HG03571 (cell line): ENCODE measurements around the gene C7orf25.
"Not testable (repeated sequence)": the region's sequence is repeated elsewhere in the genome, so short reads cannot be mapped to it uniquely, and the experiment has no call there.

Experiments used
- ATAC-seq: cut with Tn5 transposase; IDR thresholded peaks from one replicate; pipeline ENCODE4 v1.9.1; 2021; ENCODE audit not compliant: unreplicated experiment

The C7orf25 gene

GRCh38 chr7:42930889-42931288 is 19.0 kb upstream of the C7orf25 start:
- ATAC-seq, result no peak

DNA sequence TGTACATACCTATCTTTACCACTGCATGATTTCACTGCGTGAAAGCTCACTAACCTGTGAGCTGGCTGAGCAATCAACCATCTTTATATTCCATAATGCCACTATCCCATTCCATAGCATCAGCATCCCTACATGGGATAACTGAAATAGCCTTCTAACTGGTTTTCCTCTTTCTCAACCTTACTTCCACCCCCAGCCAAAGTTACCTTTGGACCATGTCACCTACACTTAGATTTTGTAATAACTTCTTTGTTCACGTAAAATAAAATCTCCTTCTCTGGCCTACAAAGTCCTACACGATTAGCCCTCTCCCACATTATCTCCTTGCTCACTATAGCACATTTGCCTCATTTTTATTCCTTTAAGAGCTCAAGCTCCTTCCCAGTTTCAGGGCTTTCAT is 17.6 kb upstream of the C7orf25 start:
- no peak for ATAC-seq

- ATAC-seq, result no peak
These were observed 16.9 kb upstream of the C7orf25 start for GRCh38 chr7:42928754-42929153.

DNA sequence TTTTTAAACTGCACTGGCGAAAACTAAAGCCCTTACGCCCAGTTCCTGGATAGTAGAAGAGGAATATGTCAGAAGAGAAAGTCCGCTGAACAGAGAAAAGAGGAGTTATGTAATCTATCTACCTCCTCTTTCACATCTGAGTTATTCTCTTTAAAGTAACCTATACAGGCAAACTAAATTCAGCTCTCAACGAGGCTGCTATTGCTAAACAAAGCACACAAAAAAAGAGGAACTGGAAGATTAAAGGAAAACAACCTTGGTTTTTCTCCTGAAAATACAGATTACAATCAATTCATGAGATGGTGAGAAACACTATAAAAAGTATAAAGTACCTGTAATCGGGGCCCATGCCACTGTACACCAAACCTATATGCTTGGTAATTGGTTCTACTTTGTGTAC is 14.3 kb upstream of the C7orf25 start:
- no peak for ATAC-seq

GRCh38 chr7:42925630-42926029 is 13.8 kb upstream of the C7orf25 start:
- no peak for ATAC-seq

- no peak for ATAC-seq
These were observed 12.5 kb upstream of the C7orf25 start for GRCh38 chr7:42924223-42924838.

- ATAC-seq, result no peak
These were observed 10.3 kb upstream of the C7orf25 start for GRCh38 chr7:42922017-42922753.

DNA sequence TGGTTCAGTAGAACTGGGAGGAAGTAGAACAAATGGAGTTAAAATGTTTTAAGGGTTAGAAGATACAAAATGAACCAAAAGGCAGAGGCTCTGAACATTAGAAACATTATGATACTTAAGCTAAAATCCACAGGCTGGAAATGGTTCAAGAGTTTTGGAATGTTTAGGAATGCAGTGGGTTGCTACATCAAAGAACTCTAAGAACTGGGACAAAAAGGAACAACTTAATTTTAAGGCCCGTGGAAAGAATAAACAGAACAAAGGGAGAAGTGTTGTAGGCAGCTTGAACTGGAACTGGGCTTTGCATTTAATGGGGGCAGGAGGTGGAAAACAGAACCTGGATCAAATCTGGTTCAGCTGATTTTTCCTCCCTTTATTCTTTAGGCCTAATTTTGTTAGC is 3.5 kb upstream of the C7orf25 start:
- no peak for ATAC-seq

GRCh38 chr7:42914421-42915045 is 2.7 kb upstream of the C7orf25 start:
- ATAC-seq, result no peak

DNA sequence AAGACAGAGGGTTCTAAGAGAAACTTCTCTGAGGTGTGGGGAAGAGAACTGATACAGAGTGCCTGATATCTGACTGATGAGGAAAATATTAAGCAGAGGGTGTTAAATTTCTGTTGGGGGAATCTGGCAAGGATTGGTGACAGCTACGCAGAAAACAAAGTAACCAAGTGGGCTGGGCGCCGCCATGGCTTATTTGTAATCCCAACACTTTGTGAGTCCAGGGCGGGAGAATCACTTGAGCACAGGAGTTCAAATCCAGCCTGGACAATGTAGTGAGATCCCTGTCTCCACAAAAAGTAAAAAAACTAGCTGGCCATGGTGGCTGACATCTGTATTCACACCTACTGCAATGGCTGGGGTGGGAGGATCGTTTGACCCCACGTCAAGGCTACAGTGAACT is 2.1 kb upstream of the C7orf25 start:
- ATAC-seq, result no peak

GRCh38 chr7:42913591-42913990 is 1.7 kb upstream of the C7orf25 start:
- ATAC-seq, result no peak

- no peak for ATAC-seq
These were observed 1.6 kb downstream of the C7orf25 start for GRCh38 chr7:42910306-42910705.

DNA sequence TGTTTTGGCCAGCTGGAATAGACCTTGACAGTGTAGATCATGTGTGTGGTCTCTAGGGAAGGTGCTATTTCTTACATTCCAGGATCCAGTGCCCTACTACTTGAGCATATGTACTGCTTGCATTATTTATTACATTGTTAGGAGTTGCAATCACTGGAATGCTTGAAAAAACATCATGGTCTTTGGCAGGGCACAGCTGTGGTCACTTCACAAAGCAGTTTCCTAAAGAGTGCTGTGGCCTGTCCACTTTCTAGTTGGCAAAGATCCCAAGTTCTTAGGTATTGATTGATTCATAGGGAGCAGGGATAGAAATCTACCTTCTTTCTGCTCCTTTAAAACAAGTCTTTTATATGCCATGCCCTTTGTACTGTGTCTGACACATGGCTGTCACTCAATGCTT is 4.6 kb downstream of the C7orf25 start:
- no peak for ATAC-seq

DNA sequence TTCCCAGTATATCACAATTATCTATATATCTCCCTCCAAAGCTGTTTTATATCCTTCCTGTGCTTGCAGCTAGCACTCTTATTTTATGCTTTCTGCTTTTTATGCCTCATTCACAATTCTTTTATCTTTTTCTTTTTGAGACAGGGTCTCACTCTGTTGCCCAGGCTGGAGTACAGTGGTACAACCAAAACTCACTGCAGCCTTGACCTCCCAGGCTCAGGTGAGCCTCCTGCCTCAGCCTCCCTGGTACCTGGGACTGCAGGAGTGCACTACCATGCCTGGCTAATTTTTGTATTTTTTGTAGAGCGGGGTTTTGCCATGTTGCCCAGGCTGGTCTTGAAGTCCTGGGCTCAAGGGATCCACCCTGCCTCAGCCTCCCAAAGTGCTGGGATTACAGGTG is 5.7 kb downstream of the C7orf25 start:
- no peak for ATAC-seq

DNA sequence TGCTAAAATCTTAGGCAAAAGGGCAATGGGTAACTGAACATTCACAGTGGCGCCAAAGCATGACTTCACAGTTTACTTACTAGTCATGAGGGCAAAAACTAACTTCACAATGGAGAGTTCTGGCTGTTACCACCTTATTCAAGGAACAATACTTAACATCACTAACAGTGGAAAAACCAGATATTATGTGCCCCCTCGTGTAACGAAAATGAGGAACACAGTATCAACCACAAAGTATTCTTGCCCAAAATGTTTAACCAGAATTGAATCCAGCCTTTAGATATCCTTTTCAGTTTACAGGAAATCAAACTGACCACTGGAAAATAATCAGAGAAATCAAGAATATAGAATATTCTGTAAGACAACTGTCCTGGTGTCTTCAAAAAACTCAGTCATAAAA is 9.5 kb downstream of the C7orf25 start:
- no peak for ATAC-seq

DNA sequence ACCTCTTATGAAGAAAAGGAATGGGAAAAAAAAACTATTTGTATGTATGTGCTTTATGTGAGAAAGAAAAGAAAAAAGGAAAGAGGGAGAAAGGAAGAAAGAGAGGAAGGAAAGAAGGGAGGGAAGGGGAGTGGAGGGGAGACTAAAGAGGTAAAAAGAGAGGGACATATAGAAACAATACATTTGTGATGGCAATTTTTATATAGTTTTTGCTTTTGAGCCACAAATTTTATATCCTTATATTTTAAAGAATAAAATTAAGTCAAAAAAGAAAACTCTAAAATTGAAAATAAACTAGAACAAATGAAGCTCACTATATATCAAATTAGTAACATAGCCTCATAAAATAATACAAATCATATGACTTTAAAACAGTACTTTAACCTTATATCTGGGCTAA is 11.0 kb downstream of the C7orf25 start:
- ATAC-seq, result no peak

- ATAC-seq, result no peak
These were observed 18.3 kb downstream of the C7orf25 start for GRCh38 chr7:42893346-42894240.

DNA sequence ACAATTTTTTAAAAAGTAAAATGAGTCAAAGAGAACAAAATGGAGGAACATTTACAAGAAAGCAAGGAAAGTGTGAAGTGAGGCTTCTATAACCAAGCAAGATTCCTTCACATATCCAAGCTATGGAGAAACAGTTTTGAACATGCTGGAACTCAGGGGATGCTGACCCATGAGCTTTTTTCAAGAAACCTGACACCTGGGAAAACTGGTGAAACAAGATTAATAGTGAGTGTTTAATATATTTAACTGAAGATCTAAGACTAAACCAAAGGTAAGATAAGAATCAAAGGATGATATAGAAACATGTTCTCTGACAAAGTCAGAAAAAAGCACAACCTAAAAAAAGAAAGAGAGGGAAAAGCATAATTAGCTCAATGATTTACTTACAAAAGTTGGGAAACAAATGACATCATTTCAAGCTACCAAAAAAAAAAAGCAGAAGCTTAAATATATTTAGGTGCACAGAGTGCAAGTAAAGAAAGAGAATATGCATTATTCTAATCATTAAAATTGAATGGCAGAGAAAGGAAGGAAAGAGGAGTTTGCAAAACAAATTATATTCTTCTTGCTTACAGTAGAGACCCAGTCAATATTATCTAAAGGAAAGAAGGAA is 24.9 kb downstream of the C7orf25 start:
- ATAC-seq, result no peak

- no peak for ATAC-seq
These were observed 25.7 kb downstream of the C7orf25 start for GRCh38 chr7:42886129-42886528.

- ATAC-seq, result not testable (repeated sequence)
These were observed 26.7 kb downstream of the C7orf25 start for GRCh38 chr7:42885183-42885582.

- peak; percentile 72 for ATAC-seq
These were observed 27.9 kb downstream of the C7orf25 start for GRCh38 chr7:42883950-42884349.
